EL (cell line): ENCODE measurements around the gene KRT84.
A peak's percentile ranks its signal among the peaks of the same experiment; 100 is the strongest.

Experiments
- DNase-seq: peaks from one replicate; pipeline ENCODE4 v3.0.0-alpha.2; 2016

KRT84 gene

DNA sequence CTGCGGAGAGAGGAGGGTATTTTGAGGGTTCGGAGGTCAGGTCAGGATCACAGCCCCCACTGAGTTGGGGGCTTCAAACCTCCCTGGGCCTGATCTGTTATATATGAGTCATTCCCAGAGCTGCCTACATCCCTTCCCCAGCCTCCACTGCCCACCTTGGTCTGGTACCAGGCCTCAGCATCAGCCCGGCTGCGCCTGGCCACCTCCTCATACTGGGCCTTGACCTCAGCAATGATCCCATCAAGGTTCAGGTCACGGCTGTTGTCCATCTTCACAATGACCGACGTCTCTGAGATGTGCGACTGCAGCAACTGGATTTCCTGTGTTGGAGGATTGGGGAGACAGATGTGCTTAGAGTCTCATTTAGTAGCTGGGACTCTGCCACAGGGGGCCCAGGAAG lies 4.2 kb downstream of the KRT84 start:
- no peak for DNase-seq

DNA sequence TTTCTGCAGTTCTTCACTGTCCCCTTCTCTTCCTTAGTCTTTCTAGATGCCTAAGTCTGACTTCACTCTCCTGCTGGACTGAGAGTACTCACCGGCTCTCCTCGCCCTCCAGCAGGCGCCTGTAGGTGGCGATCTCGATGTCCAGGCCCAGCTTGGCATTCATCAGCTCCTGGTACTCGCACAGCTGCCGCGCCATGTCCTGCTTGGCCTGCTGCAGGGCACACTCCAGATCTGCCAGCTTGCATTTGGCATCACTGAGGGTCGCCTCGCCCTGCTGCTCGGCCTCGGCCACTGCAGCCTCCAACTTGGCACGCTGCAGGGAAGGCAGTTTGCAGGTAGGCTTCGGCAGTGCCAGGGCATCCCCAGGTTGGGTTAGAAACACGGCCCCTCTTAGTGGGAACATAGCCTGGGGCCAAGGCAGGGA lies 5.2 kb downstream of the KRT84 start:
- DNase-seq: peak; percentile 30

DNA sequence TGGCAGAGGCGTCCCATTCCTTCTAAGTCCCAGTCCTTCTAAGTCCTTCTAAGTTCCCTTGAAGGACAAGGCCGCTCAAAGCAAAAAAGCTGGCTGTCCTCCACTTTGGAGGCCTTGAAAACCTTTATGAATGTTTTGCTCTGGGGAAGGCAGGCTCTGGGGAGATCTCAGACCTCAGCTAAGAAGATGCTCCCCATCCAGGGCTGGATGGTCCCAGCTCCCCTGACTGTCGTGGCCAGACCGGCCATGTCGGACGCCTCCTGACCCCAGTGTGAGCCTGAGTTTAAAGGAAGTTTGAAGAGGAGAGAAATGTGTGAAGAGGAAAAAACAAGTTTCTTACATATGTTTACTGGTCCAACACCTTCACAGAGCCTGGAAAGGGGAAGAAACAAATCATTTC lies 5.9 kb downstream of the KRT84 start:
- no peak for DNase-seq

DNA sequence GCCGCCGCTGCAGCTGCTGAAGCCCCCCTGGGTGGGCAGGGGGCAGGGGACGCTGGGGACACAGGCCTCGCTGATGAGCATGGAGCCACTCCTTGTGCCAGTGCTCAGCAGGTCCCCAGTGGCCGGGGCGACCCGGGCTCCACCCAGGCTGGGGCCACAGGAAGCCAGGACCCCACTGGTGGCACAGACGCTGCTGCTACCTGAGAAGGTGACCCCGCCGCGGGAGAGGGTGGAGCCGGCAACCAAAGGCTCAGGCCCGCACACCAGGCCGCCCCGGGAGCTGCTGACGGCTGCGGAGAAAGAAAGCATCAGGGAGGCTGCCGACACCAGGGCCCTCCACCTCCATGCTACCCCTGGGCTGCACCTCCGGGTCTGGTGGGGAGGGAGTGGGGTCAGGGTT lies 7.4 kb downstream of the KRT84 start:
- no peak for DNase-seq

DNA sequence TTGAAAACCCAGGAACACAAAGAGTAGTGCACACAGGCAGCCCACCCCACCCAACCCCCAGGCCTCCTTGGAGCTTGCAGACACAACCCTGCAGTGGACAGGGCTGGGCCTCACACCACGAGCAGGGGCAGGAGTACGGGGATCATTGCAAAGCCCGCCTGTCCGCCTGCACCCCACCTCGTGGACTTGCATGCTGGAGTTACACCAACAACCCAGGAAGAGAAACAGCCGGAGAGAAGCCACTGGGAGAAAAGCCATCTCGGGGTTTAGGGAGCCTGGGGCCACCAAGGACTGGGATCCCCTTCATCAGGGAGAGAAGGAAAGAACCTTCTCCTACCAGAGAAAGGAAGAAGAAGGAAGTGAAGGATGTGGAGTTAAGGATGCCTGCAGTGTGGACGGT lies 8.2 kb downstream of the KRT84 start:
- no peak for DNase-seq

DNA sequence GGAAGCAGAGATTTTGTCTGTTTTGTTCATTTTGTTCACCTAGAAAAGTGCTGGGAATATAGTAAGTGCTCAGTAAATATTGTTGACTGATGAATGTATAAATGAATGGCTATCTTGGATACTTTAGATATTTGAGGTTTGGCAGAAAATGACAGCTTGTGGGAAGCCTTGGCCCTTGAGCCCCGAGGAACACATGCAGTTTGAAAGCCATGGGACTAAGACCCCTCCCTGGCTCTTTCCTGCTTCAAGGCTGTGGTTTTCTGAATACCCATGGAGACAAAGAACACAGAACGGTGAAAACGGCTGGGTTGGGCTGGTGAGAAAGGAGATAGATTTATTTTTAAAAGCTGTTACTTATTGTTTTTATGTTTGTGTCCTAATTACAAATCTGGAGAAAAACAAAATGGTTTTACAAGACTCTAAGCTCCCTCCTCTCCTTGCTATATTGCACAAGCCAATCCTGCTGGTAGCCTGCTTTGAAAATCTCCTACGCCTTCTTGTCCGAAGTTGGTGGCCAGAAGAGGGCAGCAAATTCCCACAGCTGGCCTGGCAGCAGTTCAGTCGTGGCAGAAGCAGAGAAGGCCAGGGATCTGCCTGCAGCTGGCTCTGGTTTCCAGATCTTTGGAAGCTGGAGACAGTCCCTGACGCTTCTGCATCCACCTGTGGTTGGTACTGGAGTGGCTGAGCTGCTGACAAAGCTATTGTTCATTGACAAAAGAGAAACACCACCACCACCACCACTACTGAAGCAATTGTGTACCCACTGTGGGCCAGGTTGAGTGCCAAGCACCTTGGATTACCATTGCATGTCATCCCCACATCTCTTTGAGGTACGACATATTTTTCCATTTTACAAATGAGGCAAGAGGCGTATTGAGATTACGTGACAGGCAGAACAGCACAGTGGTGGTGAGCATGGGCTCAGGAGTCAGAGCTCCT lies 13.0 kb downstream of the KRT84 start:
- peak; percentile 75 for DNase-seq

DNA sequence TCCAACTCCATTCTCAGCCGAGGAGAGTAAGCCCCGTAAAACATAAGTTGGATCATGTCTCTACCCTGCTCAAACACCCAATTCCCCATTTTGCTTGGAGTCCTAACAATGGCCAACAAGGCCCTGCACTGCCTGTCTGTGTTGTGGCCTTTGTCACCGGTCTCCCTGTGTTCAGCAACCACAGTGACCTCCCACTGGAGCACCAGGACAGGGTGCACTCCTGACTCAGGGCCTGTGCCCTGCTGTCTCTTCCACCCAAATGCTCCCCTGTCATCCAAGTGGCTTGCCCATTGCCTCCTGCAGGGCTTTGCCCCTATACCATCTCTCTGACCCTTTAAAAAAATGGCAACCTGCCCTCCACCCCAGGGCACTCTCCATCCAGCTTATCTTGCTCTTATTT lies 13.7 kb downstream of the KRT84 start:
- no peak for DNase-seq

DNA sequence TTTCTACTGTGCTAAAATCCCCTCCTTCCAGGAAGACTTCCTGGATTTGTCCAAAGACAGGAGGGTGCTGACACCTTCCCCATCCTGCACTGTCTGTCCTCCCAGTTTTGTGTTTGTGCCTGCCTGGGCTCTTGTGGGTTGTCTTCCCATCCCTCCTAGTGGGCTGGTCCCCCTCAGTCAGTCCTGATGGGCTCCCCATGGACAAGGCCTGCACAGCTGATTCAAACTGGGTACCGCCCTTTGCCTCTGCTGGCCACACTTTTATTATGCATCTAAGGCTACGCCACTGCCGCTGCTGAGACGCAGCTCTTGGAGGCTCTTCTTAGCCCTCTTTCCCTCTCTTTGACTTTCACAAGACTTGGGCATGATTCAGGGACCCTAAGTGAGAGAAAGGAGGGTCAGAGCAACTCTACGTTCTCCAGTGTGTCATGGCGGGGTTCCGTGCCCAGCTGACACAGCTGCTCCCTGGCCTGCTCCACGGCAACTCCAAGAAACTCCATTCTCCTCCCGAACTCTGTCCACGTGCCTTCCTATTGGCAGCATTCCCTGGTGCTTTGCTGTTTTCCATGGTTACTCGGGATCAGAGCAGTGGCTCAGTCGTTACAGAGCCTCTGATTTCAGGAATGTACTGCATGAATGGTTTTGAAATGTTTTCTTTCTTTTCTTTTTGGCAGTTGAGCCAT lies 14.4 kb downstream of the KRT84 start:
- no peak for DNase-seq

DNA sequence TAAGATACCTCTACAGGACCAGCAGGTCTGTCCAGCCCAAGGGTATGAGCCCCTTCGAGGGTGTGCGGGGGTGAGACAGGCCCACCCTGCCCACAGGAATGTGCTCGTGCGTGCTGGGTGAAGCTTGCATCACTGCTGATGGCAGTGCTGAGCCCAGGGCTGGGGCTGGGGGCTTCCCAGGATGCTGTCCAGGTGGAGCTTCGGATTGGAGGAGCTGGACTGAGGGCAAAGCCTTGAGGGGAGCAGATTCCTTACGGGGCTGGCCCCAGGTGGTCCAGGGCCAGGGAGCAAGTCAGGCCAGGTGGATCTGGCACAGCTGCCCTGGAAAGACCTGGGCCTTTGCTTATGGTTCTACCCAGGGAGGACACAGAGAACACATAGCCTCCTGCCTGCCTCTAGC lies 15.6 kb downstream of the KRT84 start:
- DNase-seq: no peak

DNA sequence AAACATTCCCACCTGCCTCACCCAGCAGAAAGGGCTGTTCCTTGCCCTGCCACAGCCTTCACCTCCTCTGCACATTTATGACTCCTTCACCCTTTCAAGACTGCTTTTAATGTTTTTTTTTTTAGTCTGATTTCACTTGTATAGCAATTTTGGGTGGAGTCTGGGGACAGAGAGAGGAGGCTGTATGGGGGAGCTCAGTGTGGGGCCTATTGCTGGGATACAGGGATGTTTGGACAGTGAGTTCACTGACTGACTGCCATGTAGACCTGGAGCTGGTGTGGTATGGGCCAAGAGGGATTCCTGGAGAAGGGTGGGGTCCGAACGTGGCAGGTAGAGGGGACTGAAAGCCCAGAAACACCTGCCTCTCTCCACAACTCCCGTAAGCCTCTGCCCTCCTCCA lies 16.2 kb downstream of the KRT84 start:
- no peak for DNase-seq

DNA sequence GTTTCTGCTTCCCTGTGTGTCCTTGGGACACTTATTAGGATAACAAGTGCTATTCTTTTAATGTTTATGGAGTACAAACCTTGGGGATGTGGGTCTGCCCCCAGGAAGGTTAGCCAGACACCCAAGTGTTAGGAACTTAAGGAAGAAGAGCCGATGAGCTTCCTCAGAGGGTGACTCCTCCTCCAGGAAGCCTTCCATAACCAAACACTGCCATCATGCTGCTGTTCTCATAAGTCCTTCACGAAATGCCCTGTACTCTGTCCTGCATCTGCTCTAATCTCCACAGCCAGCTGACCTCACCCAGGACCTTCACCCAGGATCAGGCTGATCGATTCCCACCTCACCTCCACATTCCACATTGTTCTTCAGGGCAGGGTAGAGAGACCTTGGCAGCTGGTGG lies 16.9 kb downstream of the KRT84 start:
- DNase-seq: no peak

DNA sequence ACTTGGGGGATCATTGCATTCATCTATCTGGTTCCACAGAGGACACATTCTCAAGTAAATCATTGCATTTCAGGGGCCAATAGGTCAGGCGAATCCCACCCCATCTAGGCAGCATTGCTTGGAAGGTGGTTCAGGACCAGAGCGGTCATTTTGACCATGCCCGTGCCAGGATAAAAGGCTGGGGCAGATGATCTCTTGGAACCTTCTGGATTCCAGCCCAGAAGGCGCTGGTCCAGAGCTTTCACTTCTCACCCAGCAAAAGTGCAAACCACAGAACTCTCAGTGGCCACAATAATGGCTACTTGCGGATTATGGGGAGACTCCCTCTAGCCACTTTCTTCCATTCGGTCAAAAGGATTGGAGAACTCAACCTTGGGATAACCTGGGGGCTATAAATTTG lies 17.6 kb downstream of the KRT84 start:
- no peak for DNase-seq

DNA sequence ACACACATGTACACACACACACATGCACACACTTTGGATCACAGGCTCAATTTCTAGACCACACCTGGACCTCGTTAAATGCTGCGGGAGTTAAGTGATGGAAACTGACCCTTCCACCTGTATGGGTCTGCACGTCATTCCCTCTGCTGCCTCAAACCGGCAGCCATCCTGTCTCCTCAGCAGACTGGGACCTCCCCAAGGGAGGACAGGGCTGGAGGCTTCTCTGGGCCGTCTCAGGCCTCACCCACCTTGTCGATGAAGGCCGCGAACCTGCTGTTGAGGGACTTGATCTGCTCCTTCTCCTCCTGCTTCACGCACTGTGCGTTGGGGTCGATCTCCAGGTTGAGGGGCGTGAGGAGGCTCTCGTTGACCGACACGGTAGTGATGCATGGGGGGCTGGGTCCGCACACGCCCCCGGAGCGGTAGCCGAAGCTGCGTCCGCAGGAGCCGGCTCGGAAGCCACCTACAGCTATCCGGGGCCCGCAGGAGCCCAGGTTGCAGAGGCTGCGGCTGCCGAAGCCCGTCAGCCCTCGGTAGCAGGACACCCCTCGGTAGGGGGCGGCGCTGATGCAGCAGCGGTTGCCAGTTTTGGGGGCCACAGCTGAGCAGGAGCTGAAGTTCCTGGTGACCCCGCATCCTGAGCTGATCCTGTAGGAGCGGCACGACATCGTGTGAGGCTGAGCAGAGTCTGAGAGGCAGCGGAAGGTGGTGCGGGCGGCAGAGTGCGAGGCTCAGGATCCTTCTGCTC lies 18.5 kb downstream of the KRT84 start, which contains the start of gene KRT85:
TSS of gene KRT85 (minus strand) at position 744 of the 748 bp plus-strand sequence. CDS start at position 668, 76 bp downstream.
- DNase-seq: no peak

DNA sequence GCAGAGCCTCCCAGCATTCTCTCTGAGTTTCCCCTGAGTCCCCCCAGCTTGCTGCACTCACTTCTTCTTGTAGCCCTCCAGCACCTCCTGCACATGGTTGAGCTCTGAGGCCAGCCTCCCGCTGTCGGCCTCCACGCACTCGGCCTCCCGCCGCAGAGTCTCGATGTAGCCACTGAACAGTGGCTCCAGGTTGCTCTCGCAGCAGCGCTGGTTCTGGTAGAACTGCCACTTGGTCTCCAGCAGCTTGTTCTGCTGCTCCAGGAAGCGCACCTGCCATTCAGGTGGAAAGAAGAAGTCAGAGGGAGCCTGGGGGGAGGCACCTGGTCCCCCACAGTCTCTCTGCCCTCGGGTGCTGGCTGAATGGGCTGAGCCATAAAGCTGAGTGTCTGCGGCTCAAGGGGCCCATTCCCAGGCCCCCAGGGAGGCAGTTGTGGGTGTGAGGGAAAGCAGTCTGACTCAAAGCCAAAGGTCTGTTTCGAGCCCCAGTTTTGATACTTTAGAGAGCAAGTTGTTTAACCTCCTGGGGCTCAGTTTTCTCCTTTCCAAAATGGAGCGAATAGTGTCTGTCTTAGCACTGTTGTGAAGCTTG lies 20.5 kb downstream of the KRT84 start:
- DNase-seq: no peak

DNA sequence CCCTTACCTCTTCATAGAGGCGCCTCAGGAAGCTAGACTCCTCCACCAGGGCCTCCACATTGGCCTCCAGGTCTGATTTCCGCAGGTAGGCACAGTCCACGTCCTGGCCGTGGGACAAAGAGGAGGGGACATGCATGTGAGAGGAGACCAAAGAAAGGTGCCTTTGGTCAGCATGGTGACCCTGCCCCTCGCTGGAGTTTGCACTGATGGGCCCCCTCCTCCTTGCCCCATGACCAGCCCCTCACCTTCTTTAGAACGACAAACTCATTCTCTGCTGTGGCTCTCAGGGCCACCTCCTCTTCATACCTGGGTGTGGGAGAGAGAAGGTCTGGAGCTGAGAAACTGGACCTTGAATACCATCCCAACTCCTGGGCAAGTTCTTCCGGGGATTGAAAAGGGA lies 21.4 kb downstream of the KRT84 start:
- DNase-seq: no peak

DNA sequence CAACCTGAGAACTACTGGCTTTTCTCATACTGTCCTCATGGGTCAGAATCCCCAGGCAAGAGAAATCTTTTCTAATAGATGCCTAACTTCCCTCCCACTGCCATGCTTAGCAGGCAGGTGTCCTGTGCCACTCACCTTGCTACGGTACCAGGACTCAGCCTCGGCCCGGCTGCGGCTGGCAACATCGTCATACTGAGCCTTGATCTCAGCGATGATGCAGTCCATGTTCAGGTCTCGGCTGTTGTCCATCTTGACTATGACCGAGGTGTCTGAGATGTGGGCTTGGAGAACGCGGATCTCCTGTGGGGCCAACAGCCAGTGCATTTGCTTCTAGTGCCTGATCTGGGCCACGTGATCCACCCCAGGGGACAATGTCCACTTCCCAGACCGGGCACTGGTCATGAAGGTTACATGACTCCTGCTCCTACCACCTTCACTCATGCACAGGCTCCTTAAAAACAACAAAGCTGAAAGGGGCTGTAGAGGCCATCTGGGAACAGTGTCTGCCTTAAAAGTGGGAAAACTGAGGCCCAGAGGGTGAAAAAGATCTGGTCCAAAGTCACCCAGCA lies 22.3 kb downstream of the KRT84 start:
- DNase-seq: no peak

DNA sequence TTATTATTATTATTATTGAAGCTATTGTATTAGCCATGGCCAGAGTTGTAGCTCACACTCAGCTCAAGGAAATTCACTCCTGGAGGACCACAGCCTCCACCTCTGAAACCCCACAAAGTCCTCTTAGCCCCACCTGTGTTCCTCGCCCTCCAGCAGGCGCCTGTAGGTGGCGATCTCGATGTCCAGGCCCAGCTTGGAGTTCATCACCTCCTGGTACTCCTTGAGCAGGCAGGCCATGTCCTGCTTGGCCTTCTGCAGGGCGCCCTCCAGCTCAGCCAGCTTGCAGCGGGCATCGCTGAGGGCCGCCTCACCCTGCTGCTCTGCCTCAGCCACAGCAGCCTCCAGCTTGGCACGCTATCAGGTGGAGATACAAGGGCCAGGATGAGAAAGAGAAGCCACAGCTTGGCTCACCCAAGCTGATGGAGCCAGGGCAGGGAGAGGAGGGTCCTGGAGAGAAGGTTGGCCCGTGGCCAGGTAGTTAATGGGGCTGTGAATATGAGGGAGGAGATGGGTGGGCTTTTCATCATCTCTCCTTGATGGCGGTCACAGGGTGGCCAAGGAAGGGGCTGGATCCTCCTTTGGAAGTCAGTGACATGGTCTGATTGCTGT lies 23.2 kb downstream of the KRT84 start:
- DNase-seq: no peak

DNA sequence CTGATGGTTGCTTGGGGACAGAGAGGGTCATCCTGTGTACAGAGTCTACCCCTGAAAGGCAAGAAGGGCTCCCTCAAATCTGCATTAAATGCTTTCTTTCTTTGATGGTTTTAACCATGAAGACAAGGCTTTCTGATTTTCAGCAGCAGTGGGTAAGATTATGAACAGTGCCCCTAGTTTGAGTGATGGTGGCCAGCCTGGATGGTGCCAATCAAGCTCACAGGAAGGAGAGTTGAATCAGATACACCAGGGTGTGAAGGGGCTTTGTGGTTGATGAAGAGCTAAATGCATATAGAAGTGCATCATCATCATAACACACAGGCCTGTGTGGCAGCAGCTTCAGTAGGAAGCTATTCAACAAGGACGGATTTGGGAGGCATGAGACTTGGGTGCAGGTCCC lies 23.9 kb downstream of the KRT84 start:
- no peak for DNase-seq

DNA sequence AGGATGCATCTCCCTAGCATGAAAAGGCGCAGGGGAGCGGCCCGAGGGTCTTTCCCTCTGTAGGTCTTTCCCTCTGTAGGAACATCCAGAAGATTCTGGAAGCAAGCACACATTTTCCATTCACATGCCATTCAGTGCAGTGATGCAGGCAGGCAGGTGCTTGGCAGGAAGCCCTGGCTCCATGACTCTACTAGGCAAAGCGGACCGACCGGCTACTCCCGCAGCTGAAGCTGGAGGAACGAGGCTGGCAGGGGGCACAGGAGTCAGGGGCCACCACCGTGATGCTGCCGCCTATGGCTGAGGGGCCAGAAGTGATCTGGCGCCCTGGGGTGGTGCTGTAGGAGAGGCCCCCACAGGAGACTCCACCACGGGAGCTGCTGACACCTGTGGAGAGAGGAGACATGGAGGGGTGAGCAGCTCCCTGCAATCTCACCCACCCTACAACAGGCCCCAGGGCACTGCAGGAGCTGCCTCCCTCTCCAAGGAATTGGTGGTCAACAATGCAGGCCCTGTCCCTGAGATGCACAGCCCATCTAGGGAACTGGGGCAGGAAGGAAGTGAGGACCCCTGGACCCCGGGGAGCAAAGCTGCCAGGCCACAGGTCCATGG lies 24.7 kb downstream of the KRT84 start:
- no peak for DNase-seq

DNA sequence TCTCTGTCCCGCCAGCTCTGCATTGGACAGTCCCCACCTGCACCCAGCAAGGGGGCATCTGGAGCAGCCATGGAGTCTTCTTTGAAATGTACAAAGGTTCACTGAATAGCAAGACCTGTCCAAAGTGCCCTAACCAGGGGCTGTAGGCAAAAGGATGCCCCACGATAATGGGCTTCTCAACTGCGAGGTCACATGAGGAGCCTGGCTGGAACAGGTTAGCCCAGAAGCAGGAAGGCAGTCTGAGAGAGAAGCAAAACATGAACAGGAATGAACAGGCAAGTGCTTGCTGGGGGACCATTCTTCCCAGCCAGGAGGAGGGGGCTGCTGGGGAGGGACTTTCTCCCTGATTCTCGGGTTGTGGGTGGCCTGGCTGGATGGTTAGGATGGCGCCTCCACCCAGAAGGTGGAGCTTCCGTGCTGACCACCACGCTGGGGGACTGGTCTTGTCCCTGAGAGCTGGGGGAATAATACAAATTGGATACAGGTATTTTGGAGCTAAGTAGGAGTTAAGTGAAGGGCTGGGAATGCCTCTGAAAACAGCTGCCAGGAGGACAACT lies 25.3 kb downstream of the KRT84 start:
- no peak for DNase-seq

DNA sequence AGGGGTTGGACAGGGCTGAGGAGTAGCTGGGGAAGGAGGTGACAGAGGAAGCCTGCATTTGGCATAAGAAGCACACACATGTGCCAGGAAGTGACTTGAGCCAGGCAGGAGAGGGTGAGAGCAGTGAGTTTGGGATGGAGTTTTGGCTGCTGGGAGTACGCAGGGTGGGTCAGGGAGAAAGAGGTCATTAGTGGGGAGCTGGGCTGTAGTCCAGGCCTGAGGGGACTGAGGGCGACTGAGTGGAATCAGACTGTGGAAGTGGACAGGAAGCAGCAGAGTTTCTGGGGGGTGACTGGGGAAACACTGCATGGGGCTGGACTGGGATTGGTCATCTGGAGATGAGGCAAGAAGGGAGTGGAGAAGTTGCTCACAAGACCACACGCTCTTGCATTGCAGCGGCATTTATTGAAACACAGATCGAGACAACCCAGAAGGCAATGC lies 25.8 kb downstream of the KRT84 start:
- DNase-seq: no peak
